ENCODE data around the gene MAVS.

DNA sequence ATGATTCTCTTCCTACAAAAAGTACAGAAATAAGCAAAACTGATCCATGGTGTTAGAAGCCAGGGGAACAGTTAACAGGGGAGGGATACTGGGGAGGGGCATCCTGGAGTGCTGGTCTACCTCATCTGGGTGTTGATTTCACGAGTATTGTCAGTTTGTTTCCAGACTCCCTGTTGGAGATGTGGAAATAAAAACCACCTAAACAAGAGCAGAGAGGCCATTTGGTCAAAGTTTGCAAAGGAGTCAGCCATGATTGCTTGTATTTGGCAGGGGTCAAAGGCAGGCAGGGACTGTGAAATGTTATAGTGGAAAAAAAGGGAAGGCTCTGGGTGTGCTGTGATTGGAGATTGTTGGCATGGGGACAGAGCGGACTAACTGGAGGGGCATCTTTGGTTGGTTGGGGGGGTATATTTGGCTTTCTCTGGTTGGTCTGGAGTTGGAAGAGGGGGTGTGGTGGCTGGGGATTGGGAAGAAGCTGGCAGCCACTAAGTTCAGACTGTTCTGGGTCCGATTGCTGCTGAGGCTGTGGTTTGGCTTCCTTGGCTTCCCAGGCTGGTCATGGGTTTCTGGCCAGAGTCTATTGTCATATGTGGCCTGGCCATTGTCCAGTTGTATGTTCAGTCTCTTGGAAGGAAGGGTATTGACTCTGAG lies 27.7 kb downstream of the MAVS start:
- no peak for TF ChIP-seq EZH2 (IDR thresholded peaks at IDR 0.05; ENCODE audit: borderline replicate concordance)
- TF ChIP-seq, protein P1, sequence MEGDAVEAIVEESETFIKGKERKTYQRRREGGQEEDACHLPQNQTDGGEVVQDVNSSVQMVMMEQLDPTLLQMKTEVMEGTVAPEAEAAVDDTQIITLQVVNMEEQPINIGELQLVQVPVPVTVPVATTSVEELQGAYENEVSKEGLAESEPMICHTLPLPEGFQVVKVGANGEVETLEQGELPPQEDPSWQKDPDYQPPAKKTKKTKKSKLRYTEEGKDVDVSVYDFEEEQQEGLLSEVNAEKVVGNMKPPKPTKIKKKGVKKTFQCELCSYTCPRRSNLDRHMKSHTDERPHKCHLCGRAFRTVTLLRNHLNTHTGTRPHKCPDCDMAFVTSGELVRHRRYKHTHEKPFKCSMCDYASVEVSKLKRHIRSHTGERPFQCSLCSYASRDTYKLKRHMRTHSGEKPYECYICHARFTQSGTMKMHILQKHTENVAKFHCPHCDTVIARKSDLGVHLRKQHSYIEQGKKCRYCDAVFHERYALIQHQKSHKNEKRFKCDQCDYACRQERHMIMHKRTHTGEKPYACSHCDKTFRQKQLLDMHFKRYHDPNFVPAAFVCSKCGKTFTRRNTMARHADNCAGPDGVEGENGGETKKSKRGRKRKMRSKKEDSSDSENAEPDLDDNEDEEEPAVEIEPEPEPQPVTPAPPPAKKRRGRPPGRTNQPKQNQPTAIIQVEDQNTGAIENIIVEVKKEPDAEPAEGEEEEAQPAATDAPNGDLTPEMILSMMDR (IDR thresholded peaks at IDR 0.05; ENCODE audit: poor library complexity): no peak

All from hepatocyte (in vitro differentiated cells).